Tibial artery (tissue), 4 donors: Measurements from ENCODE around the gene NPAS3.

ENCODE experiments used
- DNase-seq, 2 donors: peaks; one replicate each; pipeline ENCODE4 v3.0.0-alpha.2; 2019
- H3K27ac ChIP-seq, 2 donors: fragments of 200-600 bp; sonication (generic) in 1 of 2; 1 replicate in 1 of 2; 2 replicates in 1 of 2; pipeline ENCODE4 v1.5.1; 2018 to 2019; ENCODE audit warnings: mild to moderate bottlenecking in 1 of 2
- H3K27me3 ChIP-seq, 2 donors: fragments of 200-600 bp; sonication (generic) in 1 of 2; one replicate each; pipeline versions ENCODE4 v1.5.1 to v1.6.0; 2016 to 2019
- H3K36me3 ChIP-seq, 3 donors: fragments of 200-600 bp; sonication (generic) in 2 of 3; one replicate each; pipeline ENCODE4 v1.5.1; 2016 to 2019; ENCODE audit warnings: mild to moderate bottlenecking in 2 of 3
- H3K4me1 ChIP-seq, 4 donors: fragments of 200-600 bp; sonication (generic) in 2 of 4; 1 replicate in 3 of 4; 2 replicates in 1 of 4; pipeline ENCODE4 v1.5.1; 2016 to 2019
- H3K4me3 ChIP-seq, 2 donors: fragments of 200-600 bp; sonication (generic) in 1 of 2; 1 replicate in 1 of 2; 2 replicates in 1 of 2; pipeline ENCODE4 v1.5.1; 2018 to 2019; ENCODE audit warnings: mild to moderate bottlenecking in 2 of 2
- H3K9me3 ChIP-seq, 3 donors: fragments of 200-600 bp; sonication (generic) in 1 of 3; one replicate each; pipeline ENCODE4 v1.5.1; 2016 to 2019
- intact Hi-C: fragments of 100-400 bp; cut with DNase I; formaldehyde crosslinking; loops from one replicate; pipeline ENCODE4 v1.15.0; 2023; ENCODE audit warnings: low total_unique reads
- TF ChIP-seq, protein P1 (sequence below), 2 experiments: fragments of 200-600 bp in 1 of 2; fragments of 450-650 bp in 1 of 2; IDR thresholded peaks; one replicate each; pipeline ENCODE4 v1.5.1; 2017 to 2019; ENCODE audit warnings: antibody characterized with exemption in 2 of 2, mild to moderate bottlenecking in 1 of 2, moderate library complexity in 1 of 2

Gene NPAS3

DNA sequence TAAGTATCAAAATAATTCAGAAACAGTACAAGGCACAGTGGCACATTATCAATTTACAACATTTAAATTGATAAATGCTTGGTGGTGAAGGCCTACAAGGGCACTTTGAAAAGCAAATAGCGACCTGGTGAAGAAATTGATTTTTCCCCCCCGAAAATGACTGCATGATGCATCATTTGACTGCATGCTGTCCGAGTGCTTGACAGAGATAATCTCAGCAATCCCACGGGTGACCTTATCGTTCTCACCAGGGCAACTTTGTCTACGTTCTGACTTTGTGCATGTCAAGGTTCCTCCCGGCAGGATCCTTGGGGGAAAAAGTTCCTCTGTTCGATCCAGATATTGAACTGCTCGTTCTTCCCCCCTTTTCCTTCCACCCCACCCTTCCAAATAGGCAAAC, 627.4 kb downstream of the NPAS3 start:
- Histone ChIP-seq H3K27me3 (no peaks in the 10 kb centered on the region), H3K4me1 (no peaks in the 10 kb centered on the region), H3K36me3 (no peaks in the 10 kb centered on the region), H3K4me3 (no peak overlapping the region), H3K9me3 (no peaks in the 10 kb centered on the region), H3K27ac (no peak overlapping the region)
- intact Hi-C loops, result no loop called here
- DNase-seq, result no peak
- TF ChIP-seq, protein P1, sequence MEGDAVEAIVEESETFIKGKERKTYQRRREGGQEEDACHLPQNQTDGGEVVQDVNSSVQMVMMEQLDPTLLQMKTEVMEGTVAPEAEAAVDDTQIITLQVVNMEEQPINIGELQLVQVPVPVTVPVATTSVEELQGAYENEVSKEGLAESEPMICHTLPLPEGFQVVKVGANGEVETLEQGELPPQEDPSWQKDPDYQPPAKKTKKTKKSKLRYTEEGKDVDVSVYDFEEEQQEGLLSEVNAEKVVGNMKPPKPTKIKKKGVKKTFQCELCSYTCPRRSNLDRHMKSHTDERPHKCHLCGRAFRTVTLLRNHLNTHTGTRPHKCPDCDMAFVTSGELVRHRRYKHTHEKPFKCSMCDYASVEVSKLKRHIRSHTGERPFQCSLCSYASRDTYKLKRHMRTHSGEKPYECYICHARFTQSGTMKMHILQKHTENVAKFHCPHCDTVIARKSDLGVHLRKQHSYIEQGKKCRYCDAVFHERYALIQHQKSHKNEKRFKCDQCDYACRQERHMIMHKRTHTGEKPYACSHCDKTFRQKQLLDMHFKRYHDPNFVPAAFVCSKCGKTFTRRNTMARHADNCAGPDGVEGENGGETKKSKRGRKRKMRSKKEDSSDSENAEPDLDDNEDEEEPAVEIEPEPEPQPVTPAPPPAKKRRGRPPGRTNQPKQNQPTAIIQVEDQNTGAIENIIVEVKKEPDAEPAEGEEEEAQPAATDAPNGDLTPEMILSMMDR (IDR thresholded peaks at IDR 0.05), result no peak

DNA sequence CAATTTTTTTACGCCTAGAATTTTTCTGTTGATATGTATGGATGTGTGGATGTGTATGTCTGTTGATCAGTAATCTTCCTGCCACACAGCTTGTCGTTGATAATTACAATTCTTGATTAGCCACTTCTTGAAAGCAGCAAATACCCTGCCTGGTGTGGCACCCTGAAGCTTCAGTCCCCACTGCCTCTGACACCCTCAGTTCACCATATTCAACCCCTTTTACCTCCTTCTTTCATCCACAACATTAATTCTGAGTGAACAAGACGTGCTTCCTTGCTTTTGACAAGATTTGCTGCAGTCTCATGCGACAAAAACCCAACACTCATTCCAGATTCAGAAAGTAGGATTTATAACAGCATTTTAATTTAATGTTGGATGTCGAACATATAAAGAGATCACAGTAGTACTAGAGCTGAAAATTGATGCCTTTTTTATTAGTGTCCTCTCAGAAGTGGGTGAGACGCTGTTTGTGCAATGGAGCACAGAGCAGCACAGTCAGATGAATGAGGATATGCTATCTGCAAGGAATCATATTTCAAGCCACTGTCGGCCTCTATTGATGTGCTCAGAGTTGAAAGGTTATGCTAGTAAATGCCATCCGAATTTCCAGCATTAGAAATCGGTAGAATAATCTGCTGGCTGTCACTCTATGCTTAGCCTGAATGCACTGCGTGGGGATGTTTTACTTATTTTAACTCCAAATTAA, 628.5 kb downstream of the NPAS3 start:
- Histone ChIP-seq H3K9me3 (no peaks in the 10 kb centered on the region), H3K36me3 (no peaks in the 10 kb centered on the region), H3K27ac (no peak overlapping the region), H3K4me3 (no peak overlapping the region), H3K4me1 (no peaks in the 10 kb centered on the region), H3K27me3 (no peaks in the 10 kb centered on the region)
- intact Hi-C loops, result no loop called here
- TF ChIP-seq, protein P1 (IDR thresholded peaks at IDR 0.05), result no peak
- no peak for DNase-seq

GRCh38 chr14:33567731-33568130, 629.1 kb downstream of the NPAS3 start:
- Histone ChIP-seq H3K9me3 (no peaks in the 10 kb centered on the region), H3K36me3 (no peaks in the 10 kb centered on the region), H3K4me3 (no peak overlapping the region), H3K4me1 (no peaks in the 10 kb centered on the region), H3K27ac (no peak overlapping the region), H3K27me3 (no peaks in the 10 kb centered on the region)
- intact Hi-C loops, result no loop called here
- TF ChIP-seq, protein P1 (IDR thresholded peaks at IDR 0.05), result no peak
- no peak for DNase-seq

- intact Hi-C loops, result no loop called here
- H3K27me3 ChIP-seq, result no peaks in the 10 kb centered on the region
- DNase-seq, result no peak
- no peaks in the 10 kb centered on the region for H3K36me3 ChIP-seq
- H3K4me1 ChIP-seq, result no peaks in the 10 kb centered on the region
- H3K9me3 ChIP-seq, result no peaks in the 10 kb centered on the region
- TF ChIP-seq, protein P1 (IDR thresholded peaks at IDR 0.05), result no peak
- H3K4me3 ChIP-seq, result no peak overlapping the region
- H3K27ac ChIP-seq, result no peak overlapping the region
Measured at GRCh38 chr14:33568935-33569579, 630.4 kb downstream of the NPAS3 start.

DNA sequence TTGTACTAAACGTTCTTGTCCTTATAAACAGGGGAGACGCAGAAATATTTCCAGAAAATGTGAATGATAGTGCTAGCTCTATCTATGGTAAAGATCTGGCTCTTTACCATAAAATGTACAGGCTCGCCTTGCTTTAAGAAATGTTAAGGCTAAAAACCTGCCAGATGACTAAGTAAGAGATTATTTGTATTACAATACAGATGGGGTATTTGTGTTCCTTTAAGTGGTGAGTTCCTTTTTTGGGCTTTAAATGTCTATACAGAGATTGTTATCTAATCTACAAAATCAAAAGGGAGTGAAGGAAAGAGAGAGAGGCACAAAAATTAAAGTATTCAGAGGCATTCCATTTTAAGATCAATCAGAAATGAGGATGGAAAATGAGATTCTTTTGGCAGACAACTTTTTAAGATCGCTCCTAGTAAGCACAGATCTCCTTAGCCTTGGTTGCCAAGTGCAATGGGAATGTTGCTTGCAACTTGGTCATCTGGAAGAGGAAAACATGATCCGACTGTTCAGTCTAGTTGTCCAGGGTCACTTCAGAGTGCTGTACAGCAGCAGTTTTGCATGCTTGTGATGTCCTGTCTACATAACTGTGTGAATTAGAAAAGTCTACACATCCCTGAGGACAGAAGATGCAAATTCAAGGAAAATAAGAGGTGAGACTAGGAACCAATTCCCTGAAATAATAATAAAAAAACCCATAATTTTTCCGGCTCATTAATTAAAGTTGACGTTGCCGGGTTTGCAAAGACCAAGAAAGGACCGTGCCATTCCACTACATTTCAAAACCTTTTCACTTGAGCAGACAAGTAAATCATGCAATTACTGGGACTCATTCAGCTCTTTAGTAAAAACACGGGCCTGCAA, 631.4 kb downstream of the NPAS3 start:
- TF ChIP-seq, protein P1 (IDR thresholded peaks at IDR 0.05), result no peak
- H3K9me3 ChIP-seq, result no peaks in the 10 kb centered on the region
- H3K4me3 ChIP-seq, result no peak overlapping the region
- intact Hi-C loops, result no loop called here
- no peak overlapping the region for H3K27ac ChIP-seq
- H3K36me3 ChIP-seq, result no peaks in the 10 kb centered on the region
- no peak for DNase-seq
- no peaks in the 10 kb centered on the region for H3K27me3 ChIP-seq
- no peaks in the 10 kb centered on the region for H3K4me1 ChIP-seq
